ENCODE measurements around the gene REN.

Gene REN

DNA sequence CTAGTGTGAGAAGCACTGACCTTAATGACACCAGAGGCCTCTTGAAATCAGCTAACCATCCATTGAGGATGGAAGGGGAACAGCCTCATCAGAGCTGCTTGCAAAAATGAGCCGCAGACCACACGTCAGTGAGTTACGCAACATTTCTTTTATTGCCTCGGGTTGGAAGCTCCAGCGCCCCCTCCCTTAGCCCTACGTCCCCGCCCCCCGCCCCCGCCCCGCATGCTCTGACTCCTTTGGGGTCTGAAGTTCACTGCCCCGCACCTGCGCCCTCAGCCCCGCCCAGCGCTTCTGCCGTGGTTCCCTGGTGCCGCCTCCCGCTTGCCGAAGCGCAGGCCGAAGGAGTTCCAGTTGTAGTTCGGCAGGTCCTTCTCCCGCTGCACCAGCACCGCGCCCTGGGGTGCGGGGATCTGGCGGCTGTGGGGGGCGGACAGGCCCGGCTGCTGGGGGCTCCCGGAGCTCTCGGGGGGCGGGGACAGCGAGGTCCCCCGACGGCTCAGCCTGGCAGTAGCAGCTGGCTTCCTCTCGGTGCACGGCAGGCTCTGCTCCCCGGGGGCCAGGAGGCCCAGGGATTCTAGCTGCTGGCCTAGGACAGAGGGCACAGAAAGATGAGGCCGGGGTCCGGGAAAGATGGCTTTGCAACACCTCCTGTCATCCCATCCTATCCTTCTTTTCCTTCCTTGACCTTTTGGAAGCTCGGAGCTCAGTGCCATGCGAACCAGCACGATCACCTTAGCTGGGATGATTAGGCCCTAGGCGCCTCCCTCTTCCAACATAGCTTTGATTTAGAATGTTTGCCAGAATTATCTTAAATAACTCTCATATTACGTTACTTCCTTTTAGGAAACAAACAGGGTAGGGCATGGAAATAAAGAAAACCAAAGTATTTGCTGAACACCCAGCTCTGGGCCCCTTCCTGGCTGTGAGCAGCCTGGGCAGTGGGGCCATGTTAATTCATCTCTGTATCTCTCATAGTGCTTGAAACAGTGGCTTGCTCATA is 24.4 kb upstream of the REN start:
- DNase-seq (ENCODE audit: low read depth) = no peak

DNA sequence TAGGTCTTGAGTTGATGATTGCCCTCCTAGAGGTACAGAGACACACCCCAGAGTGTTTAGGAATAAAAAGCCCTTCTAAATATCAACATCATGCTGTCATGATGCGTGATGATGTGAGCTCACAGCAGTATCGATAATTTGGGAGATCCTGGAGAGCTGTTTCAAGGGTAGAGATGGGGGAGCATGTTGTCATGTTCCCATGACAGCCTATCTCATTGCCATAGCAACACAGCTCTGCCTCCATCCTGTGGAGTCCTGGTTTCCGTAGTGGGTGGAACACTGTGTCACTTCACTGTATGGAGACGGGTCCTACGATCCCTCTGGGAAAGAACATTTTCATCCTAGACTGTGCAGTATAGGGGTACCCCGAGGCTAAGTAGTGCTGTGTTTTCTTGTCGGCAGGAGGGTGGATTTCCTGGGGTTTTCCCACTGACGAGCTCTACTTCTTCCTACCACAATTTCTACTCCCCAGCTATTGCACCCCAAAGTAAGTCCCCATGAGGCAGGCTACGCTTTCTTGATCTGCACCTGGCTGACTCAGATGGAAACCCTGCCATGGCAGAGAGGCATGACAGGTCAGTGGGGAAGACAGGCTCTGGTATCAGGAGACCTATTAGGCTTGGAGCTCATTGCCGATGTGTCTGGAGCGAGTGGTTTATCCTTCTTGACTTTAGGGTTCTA is 23.0 kb upstream of the REN start:
- DNase-seq (ENCODE audit: low read depth) = no peak

GRCh38 chr1:204186597-204186996 is 20.5 kb upstream of the REN start:
- no peak for DNase-seq (ENCODE audit: low read depth)

- DNase-seq (ENCODE audit: low read depth) = no peak
These were observed 15.0 kb upstream of the REN start for GRCh38 chr1:204181116-204181515.

- DNase-seq (ENCODE audit: low read depth) = no peak
These were observed 14.0 kb upstream of the REN start for GRCh38 chr1:204180133-204180532.

DNA sequence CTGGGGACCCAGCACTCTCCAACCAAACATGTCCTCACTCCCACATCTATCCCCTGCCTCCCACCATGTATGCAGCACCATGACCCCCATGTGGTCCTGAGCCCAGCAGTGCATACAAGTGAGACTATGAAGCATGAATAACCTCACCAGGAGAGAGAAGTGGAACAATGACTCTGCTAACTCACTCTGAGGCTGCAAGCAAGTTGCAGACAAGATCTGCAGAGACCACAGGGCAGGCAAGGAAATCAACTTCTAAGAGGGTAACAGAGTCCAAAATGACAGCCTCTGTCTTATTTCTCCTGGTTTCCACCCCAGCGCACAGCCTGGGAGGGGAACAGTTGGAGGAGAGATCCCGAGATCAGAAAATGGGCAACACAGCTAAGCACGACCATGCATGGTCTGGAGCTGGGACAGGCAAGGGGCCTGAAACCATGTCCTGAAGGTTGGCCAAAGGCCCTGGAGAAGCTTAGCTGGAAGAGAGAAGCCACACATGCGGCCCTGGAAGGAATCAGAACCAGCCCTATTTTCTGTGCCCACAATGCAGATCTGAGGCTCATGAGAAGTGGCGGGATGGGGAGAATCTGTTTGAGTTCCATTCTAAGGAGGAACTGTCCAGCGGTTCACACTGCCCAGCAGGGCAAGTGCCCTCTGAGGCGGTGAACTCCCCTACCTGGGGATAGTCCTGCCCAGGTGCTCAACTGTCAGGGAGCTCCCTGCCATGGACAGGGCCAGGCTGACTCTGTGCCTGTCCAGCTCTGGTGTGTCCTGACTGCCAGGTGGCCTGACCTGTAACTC is 12.5 kb upstream of the REN start:
- DNase-seq (ENCODE audit: low read depth) = no peak

GRCh38 chr1:204177133-204177532 is 11.0 kb upstream of the REN start:
- DNase-seq (ENCODE audit: low read depth) = no peak

- DNase-seq (ENCODE audit: low read depth) = no peak
These were observed 9.9 kb upstream of the REN start for GRCh38 chr1:204176049-204176448.

GRCh38 chr1:204174958-204175357 is 8.8 kb upstream of the REN start:
- DNase-seq (ENCODE audit: low read depth) = no peak

GRCh38 chr1:204172404-204173029 is 6.4 kb upstream of the REN start:
- DNase-seq (ENCODE audit: low read depth) = no peak

DNA sequence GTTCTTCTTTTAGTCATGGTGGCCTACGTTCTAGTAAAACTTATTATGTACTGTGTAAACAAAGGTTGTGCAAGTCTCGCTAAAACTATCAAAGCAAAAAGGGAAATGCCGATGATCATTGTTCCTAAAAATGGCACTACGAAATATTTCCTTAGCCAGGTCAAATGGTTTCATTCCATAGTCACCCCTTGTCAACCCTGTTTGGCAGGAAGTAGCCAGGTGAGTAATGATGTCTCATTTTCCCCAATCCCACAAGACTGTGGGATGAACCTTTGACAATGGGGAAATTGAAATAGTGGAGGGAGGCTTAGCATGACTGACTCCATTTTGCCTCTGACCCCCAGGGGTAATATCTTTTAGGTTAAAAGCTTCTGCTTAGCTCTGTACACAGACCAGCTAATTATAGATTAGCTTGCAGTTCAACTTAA is 5.6 kb upstream of the REN start:
- DNase-seq (ENCODE audit: low read depth) = no peak

DNA sequence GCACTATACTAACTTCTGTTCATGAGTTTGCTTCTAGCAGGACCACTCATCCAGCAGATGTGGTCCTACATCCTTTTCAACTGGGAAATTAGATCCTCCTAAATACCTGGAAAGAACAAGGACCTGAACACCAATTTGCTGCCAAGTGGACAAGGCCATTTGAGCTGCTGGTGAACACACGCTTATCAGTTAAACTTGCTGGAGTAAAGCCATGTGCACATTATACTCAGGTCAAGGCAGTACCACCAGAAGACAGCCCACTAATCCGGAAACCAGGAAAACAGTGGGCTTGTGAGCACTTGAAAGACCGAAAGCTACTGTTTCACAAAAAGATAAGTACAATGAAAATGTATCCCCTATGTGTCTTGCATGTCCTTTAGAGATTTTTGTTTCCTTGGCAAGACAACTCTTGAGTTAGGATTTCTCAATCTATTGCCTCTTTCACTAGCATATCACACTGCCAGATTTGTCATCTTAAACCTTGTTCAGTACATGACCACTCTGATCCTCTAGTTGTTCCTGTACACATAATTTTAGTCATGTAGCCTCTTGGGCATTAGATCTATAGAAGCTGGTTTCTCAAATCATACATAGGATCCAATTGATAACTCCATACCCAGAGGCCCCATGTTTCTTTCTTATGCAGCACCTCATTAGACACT is 4.5 kb upstream of the REN start:
- DNase-seq (ENCODE audit: low read depth) = no peak

DNA sequence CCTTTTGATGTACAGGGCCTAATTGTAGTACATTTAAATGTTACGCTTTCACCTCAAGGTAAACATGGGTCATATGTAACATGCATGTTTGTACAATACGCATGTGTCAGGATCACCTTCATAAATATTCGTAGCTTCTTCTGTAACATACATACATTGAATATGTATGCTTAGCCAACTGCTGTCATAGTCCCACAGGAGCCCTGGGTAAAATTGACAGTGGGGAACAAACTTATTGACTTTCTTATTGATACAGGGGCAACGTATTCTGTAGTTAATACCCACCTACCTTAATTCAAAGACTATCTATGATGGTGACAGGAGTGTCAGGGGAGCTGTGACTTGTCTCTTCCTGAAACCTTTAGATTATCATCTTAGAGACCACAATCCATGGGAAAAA is 3.7 kb upstream of the REN start:
- DNase-seq (ENCODE audit: low read depth) = no peak

- no peak for DNase-seq (ENCODE audit: low read depth)
These were observed 1.6 kb upstream of the REN start for GRCh38 chr1:204167730-204168129.

GRCh38 chr1:204162494-204163074 is 3.6 kb downstream of the REN start:
- peak; percentile 64 for DNase-seq (ENCODE audit: low read depth)

GRCh38 chr1:204161609-204162493 is 4.3 kb downstream of the REN start:
- no peak for DNase-seq (ENCODE audit: low read depth)

GRCh38 chr1:204157962-204158361 is 8.2 kb downstream of the REN start:
- no peak for DNase-seq (ENCODE audit: low read depth)

GRCh38 chr1:204155881-204156280 is 10.3 kb downstream of the REN start:
- no peak for DNase-seq (ENCODE audit: low read depth)

DNA sequence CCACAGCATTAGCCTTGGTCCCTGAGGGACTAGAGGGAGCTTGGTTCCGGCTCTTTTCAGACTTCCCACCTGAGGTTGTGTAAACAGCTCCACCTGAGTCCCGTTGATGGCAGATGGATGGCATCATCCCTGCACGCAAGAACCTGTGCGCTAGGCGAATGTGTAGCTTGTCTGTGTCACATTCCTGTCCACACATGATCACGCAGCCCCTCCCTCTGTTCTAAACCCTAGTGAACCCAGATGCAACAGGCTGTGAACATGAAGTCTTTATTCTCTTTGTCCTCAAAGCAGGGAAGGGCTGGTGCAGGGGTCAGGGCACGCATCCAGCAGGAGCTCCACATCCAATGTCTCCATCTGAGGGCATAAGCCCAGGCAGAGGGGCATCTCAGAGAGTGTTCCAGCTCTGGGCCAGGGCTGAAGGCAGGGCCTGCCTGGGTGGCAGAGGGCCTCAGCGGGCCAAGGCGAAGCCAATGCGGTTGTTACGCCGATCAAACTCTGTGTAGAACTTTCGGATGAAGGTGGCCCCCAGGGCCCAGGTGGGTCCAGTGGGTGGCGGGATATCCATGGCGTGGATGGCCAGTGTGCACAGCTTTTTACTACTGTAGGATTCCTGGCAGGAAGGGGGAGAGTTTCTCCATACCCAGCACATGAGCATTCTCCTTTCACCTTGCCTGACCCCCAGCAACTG is 11.4 kb downstream of the REN start:
- DNase-seq (ENCODE audit: low read depth) = no peak
